GM11168 (cell line): ENCODE results near the gene KDM2B.

Experiments used
- in situ Hi-C: fragments of 300-500 bp; cut with MboI; formaldehyde crosslinking; loops from one replicate; pipeline ENCODE4 v1.12.0; 2022; ENCODE audit warnings: low sequenced_read_pairs; ENCODE audit not compliant: unreplicated experiment

The KDM2B gene

GRCh38 chr12:121467638-121468498 is 113.0 kb downstream of the KDM2B start:
- in situ Hi-C loops = no loop called here

GRCh38 chr12:121466794-121467637 is 113.8 kb downstream of the KDM2B start:
- in situ Hi-C loops = no loop called here

GRCh38 chr12:121465921-121466793 is 114.7 kb downstream of the KDM2B start:
- in situ Hi-C loops = no loop called here

GRCh38 chr12:121464331-121464730 is 116.5 kb downstream of the KDM2B start:
- in situ Hi-C loops = no loop called here

GRCh38 chr12:121461048-121461447 is 119.8 kb downstream of the KDM2B start:
- in situ Hi-C loops = no loop called here

- in situ Hi-C loops = no loop called here
Measured at GRCh38 chr12:121456551-121456950, 124.3 kb downstream of the KDM2B start.

- in situ Hi-C loops = no loop called here
Measured at GRCh38 chr12:121455766-121456420, 124.9 kb downstream of the KDM2B start.

GRCh38 chr12:121454921-121455320 is 125.9 kb downstream of the KDM2B start:
- in situ Hi-C loops = no loop called here

- in situ Hi-C loops = no loop called here
Measured at GRCh38 chr12:121453629-121454028, 127.2 kb downstream of the KDM2B start.

- in situ Hi-C loops = no loop called here
Measured at GRCh38 chr12:121452985-121453360, 127.8 kb downstream of the KDM2B start.

GRCh38 chr12:121452340-121452984 is 128.4 kb downstream of the KDM2B start:
- in situ Hi-C loops = no loop called here

- in situ Hi-C loops = no loop called here
Measured at GRCh38 chr12:121451961-121452339, 128.9 kb downstream of the KDM2B start.

- in situ Hi-C loops = loop anchor here (10.0 kb wide), 1 partner anchor 114 kb away; no protein-coding TSS in a partner anchor
Measured at GRCh38 chr12:121448771-121449315, 132.0 kb downstream of the KDM2B start.

GRCh38 chr12:121446750-121447149 is 134.1 kb downstream of the KDM2B start:
- in situ Hi-C loops = loop anchor here (10.0 kb wide), 1 partner anchor 112 kb away; no protein-coding TSS in a partner anchor

- in situ Hi-C loops = loop anchor here (10.0 kb wide), 1 partner anchor 110 kb away; no protein-coding TSS in a partner anchor
Measured at GRCh38 chr12:121444842-121445202, 136.0 kb downstream of the KDM2B start.

- in situ Hi-C loops = loop anchor here (10.0 kb wide), 1 partner anchor 109 kb away; no protein-coding TSS in a partner anchor
Measured at GRCh38 chr12:121443911-121444841, 136.6 kb downstream of the KDM2B start.

- in situ Hi-C loops = loop anchor here (10.0 kb wide), 1 partner anchor 109 kb away; no protein-coding TSS in a partner anchor
Measured at GRCh38 chr12:121443193-121443870, 137.5 kb downstream of the KDM2B start.
